HG03175 (cell line): ENCODE results near the gene ACTR8.

Experiments
- ATAC-seq: cut with Tn5 transposase; IDR thresholded peaks from one replicate; pipeline ENCODE4 v1.9.1; 2021; ENCODE audit warnings: mild to moderate bottlenecking, moderate library complexity; ENCODE audit not compliant: unreplicated experiment

The ACTR8 gene

DNA sequence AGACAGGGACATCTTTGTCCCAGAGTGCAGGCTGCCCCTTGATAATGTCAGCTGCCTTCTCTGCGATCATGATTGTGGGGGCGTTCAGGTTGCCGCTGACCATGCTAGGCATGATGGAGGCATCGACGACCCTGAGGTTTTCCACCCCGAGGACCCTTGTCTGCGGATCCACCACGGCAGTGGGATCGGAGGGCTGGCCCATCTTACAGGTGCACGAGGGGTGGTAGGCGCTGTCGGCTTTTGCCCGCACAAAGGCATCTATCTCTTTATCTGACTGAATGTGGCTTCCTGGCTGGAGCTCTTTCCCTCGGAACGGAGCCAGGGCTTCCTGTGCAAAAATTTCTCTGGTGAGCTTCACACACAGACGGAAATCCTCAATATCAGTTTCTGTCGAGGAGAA, 64.1 kb downstream of the ACTR8 start:
- no peak for ATAC-seq

DNA sequence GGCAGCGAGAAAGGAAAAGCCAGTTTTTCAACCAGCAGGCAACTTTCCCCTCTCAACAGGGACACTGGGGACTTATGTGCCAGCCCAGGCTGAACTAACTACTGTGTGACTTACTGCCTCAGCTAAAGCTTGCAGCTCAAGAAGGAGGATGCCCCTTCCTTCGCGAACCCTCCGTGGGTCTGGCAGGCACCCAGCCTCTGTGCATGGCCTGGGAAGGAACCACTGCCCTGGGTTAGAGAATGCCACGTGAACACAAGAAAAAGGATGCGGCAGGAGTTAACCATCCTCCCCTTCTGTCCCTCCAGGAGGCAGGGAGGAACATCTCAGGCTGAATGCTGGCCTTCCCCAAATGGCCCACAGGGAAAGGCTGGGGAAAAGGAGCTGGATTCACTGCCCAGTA, 64.7 kb downstream of the ACTR8 start:
- ATAC-seq, result no peak
